NCI-H345 (cell line): ENCODE results near the gene RBBP7.
"Not testable (repeated sequence)": the region's sequence is repeated elsewhere in the genome, so short reads cannot be mapped to it uniquely, and the experiment has no call there.

Experiments used
- DNase-seq: peaks from one replicate; lab custom pipeline; 2025; lab: John Stamatoyannopoulos, UW

Gene RBBP7

DNA sequence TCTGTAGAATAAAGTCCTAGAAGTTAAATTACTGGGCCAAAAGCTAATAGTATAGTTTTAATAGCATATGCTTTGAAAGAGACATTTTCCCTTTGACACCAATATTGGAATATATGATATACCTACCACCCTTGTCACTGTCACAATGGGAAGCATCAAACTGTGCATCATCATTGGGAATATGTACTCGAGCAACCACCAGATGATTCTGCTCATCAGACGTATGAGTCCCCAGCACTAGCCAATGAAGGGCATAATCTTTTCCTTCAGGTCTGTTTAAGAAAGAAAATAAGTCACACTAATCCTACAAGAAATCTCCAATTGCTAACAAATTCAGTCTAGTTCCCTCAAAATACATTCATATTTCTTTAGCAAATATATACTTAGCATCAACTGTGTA, 7.3 kb downstream of the RBBP7 start:
- no peak for DNase-seq

DNA sequence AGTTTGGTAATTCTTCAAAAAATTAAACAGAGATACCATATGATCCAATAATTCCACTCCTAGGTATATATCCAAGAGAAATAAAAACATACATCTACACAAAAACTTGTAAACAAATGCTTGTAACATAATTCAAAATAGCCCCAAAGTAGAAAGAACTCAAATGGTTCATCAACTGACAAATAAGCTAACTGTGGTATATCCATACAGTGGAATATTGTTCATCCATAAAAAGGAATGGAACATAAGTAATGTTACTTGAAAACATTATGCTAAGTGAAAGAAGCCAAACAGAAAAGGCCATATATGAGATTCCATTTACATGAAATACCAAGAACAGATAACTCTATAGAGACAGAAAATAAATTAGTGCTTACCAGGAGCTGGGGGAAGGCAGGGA, 13.4 kb downstream of the RBBP7 start:
- no peak for DNase-seq

DNA sequence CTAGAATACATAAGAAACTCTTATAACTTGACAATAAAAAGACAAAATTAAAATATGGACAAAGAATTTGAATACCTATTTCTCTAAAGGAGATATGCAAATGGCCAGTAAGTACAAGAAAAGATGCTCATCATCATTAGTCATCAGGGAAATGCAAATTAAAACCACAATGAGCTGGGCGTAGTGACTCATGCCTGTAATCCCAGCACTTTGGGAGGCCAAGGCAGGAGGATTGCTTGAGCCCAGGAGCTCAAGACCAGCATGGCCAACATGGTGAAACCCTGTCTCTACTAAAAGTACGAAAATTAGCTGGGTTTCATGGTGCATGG, 14.1 kb downstream of the RBBP7 start:
- DNase-seq = not testable (repeated sequence)

DNA sequence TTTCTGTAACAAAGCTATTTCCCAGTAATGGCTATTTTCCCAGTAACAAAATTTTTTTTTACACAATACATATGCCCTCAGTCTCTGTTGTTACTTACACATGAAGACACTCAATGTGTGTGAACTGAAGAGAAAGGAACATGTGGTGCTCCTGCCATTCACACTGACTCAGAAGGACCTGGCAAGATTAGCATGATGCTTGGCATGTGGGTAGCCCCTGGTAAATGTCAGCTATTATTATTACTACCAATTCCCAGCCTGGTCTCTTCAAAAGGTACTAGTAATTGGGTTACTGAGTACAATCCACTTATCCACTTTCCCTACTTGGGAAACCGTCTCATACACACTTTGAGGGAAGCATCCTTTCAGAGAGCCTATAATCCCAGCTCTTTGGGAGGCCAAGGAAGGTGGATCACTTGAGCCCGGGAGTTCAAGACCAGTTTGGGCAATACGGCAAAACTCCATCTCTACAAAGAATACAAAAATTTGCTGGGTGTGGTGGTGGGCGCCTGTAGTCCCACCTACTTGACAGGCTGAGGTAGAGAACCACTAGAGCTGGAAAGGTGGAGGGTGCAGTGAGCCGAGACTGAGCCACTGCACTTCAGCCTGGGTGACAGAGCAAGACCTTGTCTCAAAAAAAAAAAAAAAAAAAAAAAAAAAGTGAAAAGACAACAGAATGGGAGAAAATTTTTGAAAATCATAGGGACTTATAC, 14.6 kb downstream of the RBBP7 start:
- DNase-seq = no peak

DNA sequence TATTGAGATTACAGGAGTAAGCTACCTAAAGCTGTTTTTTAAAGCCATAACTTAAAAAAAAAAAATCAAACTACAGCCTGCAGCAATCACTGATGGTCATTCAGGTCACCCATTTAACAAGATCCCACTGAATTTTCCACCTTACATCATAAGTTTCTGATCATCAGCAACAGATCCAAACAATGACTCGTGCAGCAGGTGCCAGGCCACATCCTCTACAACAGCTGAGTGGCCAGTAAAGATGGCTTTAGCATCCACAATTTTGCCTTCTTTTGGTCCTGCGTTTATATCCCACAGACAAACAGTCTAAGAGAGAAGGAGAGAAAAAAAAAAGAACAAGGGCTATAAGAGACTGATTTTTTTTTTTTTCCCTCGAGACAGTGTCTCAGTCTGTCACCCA, 16.6 kb downstream of the RBBP7 start:
- no peak for DNase-seq

DNA sequence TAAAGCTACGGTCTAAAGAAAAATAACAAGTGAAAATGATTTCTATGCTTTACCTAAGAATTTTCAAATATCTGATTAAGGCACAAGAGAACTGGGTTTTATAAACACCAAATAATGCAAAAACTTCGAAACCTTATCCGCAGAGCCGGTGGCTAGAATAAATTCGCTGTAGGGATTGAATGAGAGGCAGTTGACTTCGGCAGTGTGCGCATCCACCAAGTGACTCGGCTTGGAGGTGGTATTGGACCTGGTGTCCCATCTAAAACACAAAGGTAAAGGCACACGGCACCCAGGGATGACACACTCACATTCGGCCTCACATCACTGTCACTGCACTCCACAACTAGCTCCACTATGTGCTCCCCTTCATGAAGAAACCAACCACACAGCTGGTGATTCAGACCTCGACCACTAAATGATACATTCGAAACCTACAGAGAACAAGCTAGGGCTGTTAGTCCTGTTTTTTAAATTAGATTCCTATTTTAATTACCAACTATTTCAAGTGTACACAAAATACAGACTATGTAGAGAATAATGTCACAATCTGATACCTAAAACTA, 17.5 kb downstream of the RBBP7 start:
- no peak for DNase-seq

DNA sequence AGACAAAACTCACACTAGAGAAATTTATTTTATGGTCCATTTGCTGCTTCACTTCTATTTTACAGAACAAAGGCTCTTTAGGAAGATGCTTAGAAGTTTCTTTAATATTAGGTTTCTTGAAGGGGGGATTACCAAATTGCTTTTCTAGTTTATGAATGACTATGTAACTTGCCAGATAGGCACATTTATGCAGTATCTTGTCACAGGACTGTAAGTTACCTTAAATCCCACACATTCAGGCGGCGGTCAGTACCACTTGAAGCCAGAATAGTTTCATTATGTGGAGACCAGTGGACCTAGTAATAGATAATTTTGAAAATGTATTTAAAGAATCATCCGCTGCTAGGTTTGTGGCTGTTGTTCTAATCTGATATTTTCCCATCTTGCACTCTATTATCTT, 18.3 kb downstream of the RBBP7 start:
- no peak for DNase-seq

DNA sequence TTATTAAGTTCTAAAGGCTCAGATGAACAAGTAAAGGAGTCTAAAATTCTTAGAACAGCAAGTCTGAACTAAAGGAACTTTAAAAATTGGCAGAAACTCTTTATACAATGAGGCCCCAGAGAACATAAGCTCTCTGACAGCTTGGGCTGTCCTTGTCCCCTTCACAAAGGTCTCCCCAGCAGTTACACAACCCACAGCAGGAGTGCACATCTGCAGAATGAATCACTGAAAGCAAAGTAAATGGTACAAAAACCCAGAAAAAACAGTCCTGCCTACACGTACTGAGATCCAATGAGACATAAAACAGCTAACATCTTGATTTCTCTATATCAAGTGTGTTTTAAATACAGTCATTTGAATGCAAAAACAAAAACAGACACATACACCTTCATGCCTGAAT, 18.7 kb downstream of the RBBP7 start:
- DNase-seq = no peak

DNA sequence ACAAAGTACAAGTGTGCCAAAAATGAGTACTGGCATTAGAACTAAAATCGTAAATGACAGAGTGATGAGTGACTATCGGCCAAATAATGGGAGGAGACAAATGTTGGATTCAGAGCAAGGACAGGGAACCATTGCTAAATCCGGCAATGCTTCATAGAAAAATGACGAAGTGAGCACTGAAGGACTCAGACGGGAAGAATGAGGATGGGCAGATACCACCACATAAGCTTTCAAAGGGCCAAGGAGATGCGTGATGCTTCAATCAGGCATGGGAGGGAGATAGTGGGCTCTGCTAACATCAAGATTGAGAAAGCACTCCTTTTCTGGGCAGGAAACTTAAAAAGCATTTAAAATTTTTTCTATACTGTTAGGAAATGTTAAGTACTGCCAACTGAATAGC, 21.6 kb downstream of the RBBP7 start:
- no peak for DNase-seq

DNA sequence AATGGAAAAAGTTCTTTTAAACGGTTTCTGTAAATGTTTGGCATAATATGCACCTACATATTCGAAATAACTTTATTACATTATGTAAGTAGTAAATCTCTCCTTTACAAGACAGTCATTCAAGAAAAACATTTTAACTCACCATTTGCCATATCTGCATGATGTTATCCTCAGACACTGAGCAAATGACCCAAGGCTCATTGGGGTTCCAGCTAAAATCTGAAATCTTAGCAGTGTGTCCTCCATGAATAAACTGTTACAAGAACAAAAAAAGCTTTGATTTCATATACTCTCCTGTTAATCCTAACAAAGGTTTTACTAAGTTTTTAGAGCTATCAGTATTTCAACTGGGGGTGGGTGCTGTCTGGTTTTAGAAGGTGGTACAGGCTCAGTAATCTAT, 24.5 kb downstream of the RBBP7 start:
- DNase-seq = no peak

DNA sequence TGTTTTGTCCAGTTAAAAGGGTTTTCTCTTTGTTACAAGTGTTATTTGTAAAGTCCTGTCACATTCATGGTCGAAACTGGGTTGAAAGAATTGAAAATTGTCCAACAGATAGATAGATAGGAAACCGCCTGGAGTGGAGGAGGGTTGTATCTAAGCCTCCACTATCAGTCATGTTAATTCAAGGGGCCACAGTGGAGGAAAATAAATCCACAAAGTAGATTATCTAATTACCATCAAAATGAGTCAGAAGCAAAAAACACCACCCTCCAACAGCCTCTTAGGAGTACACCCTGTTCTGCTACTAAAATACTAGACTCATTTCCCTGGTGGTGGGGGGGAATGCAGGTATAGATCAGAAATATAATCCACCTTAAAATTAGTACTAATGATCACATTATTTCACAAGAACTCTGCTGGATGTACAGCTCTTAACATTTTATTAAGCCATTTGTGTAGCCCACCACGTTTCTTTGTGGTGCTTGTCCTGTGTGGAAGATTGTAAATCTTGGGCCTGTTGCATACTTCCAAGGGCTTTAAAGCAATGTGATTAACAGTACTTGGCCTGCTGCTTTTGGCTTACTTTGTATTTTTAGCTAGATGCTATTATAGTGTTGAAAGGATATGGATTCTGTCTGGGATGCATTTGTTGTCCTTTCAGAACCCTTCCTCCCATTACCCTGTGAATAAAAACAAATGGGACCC, 26.8 kb downstream of the RBBP7 start:
- no peak for DNase-seq

DNA sequence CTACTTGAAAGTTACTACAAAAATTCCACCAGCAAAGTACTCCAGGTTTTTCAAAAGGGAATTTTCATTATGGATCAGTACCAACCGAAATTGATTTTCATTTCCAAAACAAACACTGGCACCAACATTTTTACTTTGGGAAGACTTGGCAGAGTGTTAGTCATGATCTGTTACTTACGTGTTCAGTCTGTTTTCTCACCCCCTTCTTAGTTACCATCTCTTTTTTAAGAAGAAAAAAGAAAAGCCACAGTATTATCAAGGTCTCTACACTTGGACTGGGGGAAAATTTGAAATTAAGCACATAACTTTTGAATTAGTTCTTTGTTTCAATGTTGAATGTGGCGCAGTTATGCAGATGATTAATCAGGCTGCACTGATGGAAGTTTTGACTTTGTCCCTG, 27.5 kb downstream of the RBBP7 start:
- DNase-seq = no peak

DNA sequence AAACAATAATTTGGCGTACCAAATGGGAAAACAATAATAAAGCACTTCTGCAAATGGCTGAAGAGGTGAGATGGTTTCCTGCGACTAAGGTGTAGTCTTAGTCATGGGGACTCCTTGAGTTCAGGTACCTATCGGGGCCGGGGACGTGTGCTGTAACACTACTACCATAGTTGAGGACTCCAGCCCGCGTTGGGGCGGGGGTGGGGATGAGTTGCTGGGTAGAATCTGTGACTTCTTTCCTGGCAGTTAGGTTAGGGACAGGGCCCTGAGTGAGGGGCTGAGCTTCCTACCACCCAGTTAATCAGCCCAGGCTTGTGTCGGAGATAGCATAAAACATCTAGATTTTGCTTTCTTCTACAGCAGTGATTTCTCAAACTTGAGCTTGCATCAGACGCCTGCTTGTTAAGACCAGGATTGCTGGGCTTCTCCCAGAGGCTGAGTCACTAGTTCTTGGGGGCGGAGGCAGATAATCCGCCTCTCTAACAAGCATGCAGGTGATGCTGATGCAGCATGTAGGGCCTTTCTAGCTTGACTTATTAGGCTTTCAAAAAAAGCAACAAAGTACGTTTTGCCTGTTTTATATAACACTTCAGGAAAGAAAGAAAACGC, 30.2 kb downstream of the RBBP7 start:
- DNase-seq = no peak

DNA sequence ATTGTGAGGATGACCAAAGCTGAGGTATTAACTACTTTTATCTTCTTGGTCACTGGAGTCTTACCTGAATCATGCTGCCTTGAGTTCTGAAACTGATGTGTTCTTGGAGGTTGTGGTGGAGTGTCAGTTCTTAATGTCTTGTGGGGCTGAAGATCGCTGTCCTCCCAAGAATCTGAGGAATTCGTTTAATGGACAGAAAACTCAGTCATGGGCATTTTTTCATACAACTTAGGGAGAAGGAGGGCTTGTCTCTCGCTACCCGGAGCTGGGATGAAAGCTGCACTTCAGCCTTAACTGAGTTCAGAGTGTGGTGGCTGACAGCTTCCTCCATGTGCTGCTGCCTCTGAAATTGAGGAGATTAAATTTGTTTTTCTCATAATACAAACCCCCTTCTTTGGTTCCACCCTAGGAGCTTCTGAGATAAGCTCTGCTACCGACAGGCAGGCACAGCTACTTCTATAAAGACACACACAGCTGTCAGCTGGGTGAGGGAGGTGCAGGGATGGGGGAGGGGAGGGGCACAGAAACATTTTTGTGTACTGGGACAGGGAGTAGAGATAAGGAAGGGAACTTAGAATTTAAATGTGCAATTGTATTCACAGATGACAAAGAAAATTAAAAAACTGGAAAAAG, 30.8 kb downstream of the RBBP7 start:
- DNase-seq = no peak

DNA sequence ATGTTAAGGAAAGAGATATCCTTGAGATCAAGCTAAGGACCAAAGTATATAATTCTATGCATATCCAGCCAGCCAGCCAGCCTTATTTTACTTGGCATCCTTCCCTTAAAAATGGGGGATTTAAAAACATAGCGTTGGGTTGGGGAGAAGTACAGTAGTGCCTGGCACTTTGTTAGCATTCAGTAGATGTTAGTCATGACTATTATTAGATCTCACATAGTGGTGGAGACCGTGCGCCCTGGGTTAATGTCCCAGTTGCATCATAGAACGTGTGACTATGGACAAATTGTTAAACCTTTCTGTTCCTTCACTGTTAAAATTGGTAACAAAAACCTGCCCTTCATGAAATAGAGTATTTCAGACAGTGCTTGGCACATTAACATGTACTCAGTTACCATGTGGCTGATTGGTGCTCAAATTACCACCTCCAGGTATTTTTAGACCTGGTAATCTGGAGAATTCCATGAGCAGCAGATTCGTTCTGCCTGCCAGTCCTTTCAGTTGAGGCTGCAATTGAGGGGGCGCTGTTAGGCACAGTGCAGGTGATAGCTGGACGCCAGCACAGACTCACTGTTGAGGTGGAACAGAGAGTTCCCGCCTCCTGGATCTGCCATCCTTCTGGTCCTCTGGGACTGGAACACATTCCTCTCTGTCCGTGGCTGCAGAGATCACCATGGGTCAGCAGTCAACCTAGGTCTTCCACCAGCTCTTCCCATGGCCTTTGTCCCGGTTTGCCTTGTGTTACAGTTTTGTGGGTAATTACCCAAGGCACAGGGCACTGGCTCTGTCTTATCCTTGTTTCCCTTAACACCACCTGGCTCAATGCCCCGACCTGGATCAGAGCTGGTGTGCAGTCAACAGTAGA, 31.7 kb downstream of the RBBP7 start:
- DNase-seq = no peak

DNA sequence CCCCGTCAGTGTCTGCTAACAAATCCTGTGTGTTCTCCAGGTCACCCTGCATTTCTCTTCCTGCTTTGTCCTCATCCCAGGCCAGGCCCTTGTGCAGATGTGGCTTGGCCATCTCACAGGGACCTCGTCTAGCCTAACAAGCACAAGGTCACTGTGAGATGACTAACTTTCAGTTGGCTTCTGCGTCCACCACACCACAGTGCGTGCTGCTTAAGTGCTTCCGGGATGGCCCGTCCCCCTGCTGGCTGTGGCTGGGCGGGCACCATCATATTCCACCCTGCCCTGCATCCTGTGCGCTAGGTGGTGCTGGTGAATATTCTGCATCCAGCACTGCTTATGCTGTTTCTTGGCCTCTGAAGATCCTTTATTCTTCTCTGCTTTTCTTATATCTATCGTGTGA, 33.8 kb downstream of the RBBP7 start:
- DNase-seq = no peak

DNA sequence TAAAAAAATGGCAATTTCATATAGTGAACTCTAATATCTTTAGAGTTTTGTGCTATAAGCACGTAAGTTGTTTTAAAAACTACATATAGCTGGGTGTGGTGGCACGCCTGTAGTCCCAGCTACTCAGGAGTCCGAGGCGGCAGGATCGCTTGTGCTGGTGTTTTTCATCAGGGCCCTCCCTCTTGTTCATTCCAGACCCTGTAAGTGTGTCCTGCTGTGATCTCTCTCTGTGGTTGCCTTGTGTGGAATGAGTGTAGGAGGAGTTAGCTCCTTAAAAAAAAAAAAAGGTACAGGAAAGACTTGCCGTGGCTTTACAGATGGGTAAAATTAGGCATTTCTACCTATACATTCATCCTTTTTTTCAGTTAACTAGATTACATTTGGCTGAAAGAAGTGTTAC, 35.4 kb downstream of the RBBP7 start:
- no peak for DNase-seq

DNA sequence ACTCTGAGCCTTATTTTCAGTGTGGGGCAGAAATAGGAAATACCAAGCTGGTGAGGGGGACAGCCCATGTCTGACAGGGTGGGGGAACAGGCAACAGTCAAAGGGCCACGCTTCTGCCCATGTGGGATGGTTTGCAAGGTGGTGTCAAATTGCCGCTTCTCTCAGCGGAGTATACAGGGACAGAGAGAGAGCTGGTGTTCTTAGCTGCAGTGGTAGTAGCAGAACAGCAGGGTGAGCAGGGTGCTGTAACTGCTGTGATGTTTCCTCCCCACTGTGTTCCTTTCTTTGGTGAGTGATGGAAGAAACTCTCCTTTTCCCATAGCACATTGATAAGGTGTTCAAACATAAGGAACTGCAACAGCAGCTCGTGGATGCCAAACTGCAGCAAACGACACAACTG, 37.9 kb downstream of the RBBP7 start:
- no peak for DNase-seq

DNA sequence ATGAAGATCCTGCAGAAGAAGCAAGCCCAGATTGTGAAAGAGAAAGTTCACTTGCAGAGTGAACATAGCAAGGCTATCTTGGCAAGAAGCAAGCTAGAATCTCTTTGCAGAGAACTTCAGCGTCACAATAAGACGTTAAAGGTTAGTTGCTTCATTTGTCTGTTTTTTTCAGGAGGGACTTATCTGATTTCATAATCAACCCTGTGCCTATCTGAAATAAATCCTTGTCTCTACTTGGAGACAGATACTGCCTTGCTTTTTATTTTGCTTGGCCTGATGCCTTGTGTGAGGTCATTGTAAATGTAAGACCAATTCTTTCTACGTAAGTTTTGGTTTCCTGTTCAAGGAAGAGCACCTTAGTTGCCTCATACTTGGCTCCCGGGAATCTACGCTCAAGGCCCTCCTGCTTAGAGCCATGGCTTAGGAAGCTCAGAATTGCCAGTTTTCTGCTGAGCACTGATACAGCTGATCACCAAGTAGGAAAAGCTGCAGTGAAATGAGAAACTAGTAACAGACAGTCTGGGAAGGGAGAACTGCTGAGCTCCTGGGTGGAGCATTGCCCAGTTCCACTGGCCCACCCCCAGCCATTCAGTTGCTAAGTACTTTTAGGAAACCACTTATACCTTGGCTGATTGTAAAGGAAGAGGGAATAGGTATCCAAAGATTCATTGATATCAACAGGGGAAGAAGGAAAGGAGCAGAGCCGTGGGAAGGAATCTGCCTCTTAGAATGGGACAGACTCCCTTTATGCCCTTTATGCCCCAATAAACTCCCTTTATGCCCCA, 41.8 kb downstream of the RBBP7 start:
- DNase-seq = no peak

DNA sequence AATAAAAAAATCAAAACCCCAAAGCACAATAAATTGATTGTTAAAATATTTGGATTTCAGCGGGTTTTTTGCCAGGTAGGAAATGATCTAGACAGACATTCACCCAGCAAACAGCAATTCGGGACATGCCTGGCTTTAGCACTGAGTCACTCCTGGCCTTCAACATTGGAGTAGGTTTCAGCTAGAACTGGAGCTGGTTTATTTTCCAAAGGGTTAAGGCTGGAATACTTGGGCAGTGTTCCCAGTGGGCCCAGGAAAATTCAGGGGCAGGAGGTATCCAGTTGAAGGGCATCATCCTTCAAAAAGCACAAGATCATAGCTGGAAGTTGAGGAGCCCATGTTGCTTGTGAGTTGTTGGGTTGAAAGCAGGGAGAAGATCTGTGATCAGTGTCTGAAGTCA, 42.9 kb downstream of the RBBP7 start:
- DNase-seq = no peak

DNA sequence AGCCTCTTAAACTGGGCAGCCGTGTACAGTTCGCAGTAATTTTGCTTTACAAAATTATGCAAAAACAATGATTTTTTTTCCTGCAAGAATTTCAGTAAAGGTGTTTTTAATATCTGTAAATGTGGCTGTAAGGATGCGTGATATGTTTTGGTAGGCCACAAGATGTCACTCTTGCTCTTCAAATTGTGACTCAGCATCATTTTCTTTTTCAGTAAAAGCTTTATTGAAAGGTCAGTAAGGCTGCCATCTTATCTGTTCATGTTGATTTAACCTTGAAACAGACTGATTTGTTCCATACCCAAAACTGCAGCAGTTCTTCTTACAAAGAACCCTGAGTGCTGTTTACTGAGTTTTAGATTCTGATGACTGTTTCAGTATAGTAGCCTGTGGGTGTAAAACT, 44.0 kb downstream of the RBBP7 start:
- DNase-seq = peak; percentile 8
